GM12864 (cell line): Measurements from ENCODE around the gene STK16.
A peak's percentile ranks its signal among the peaks of the same experiment; 100 is the strongest.

ENCODE experiments used
- DNase-seq: peaks from one replicate; pipeline ENCODE4 v3.0.0-alpha.2; 2011; ENCODE audit warnings: low read depth
- H3K4me3 ChIP-seq: 2 replicates; pipeline ENCODE4 v1.5.1; 2011; ENCODE audit warnings: mild to moderate bottlenecking, low read depth, low read length, control low read depth
- TF ChIP-seq, protein P1 (sequence below): IDR thresholded peaks from 2 replicates; pipeline ENCODE4 v1.5.1; 2011; ENCODE audit warnings: low read depth, mild to moderate bottlenecking, moderate library complexity, low read length, control low read depth, inconsistent platforms; ENCODE audit errors: missing control alignments

The STK16 gene

DNA sequence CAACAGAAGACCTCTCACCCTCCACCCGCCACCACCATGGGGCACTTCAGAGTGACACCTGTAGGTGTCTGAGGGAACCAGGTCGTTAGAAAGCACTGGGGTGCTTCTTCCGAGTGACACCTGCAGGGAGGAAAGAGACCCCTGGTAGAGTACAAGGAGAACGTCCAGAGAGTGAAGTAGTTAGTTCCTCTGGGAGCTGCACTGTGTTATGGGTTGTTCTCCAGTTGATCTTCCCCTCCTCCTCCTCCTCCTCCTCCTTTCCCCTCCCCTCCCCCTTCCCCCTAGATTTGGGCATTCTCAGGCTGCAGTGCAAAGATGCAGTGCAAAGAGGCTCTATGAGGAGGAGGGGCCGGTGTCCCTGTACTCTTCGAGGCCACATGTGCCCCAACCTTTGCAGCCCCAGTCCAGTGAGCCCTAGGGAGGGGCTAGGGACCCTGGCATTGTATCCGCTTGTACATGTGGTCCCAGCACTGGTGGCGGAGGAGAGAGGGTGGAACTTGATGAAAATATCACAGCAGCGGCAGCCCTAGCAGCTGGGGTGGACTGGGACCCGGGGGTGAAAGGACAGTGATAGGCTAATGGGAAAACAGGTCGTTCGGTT is 34.7 kb downstream of the STK16 start:
- TF ChIP-seq, protein P1, sequence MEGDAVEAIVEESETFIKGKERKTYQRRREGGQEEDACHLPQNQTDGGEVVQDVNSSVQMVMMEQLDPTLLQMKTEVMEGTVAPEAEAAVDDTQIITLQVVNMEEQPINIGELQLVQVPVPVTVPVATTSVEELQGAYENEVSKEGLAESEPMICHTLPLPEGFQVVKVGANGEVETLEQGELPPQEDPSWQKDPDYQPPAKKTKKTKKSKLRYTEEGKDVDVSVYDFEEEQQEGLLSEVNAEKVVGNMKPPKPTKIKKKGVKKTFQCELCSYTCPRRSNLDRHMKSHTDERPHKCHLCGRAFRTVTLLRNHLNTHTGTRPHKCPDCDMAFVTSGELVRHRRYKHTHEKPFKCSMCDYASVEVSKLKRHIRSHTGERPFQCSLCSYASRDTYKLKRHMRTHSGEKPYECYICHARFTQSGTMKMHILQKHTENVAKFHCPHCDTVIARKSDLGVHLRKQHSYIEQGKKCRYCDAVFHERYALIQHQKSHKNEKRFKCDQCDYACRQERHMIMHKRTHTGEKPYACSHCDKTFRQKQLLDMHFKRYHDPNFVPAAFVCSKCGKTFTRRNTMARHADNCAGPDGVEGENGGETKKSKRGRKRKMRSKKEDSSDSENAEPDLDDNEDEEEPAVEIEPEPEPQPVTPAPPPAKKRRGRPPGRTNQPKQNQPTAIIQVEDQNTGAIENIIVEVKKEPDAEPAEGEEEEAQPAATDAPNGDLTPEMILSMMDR, result peak; percentile 27
- DNase-seq, result no peak
- peak overlapping the region; percentile 76 for H3K4me3 ChIP-seq

DNA sequence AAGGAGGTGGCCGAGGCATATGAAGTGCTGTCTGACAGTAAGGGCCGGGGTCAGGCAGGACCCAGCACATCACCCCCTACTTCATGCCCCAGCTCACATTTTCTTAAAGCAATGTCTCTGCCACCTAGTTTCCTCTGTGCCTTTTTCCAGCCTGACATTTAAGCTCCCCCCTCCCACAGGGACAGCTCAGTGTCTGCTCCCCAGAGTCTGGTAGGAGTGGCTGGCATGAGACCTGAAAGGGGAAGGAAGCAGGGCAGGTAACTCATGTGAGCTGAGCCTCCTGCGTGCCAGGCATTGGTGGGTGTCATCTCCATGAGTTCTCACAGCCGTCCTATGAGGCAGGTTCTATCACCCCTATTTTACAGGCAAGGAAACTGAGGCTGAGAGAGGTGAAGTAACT is 35.4 kb downstream of the STK16 start:
- DNase-seq, result no peak
- TF ChIP-seq, protein P1, result no peak
- no peak overlapping the region; the same call in 1 of the 2 replicates for H3K4me3 ChIP-seq

DNA sequence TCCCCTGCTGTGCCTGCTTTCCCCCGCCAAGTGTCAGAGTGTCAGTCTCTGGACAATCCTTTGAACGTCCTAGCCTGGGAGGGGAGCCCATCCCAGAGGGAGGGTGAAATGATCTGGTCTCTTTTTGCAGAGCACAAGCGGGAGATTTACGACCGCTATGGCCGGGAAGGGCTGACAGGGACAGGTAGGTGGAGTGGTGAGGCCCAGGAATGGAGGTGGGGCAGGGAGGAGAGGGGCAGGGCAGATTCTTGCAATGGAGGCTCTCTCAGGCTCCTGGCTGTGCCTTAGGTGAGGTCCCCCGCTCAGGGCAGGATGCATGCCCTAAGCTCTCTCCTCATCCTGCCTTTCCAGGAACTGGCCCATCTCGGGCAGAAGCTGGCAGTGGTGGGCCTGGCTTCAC is 36.3 kb downstream of the STK16 start:
- no peak overlapping the region for H3K4me3 ChIP-seq
- no peak for DNase-seq
- TF ChIP-seq, protein P1, result no peak

GRCh38 chr2:219282375-219282774 is 37.1 kb downstream of the STK16 start:
- TF ChIP-seq, protein P1, result no peak
- H3K4me3 ChIP-seq, result no peak overlapping the region
- no peak for DNase-seq

GRCh38 chr2:219282943-219283581 is 37.8 kb downstream of the STK16 start:
- no peak overlapping the region for H3K4me3 ChIP-seq
- no peak for DNase-seq
- TF ChIP-seq, protein P1, result no peak

GRCh38 chr2:219284501-219285372 is 39.5 kb downstream of the STK16 start:
- no peak for DNase-seq
- H3K4me3 ChIP-seq, result no peak overlapping the region
- TF ChIP-seq, protein P1, result no peak

DNA sequence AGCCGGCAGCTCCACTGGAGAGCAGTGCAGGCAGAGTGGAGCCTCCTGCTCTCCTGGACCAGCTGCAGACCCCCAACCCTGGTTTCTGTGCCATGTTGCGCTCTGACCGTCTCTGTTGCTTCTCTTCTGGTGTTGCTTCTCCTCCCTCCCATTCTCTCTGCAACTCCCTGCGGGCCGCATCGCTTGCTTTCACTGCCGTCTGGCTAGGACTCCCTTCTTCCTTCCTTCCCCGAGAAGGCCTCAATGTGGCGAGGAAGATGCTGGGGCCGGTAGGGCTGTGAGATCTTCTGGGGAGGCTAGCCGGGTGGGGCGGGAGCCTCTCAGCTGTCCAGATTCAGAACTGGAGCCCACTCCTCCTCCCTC is 40.1 kb downstream of the STK16 start:
- no peak for DNase-seq
- H3K4me3 ChIP-seq, result no peak overlapping the region
- TF ChIP-seq, protein P1, result no peak
